HG03439 (cell line): ENCODE results near the gene DGCR6.
"Not testable (repeated sequence)": the region's sequence is repeated elsewhere in the genome, so short reads cannot be mapped to it uniquely, and the experiment has no call there.

Experiments used
- ATAC-seq: cut with Tn5 transposase; IDR thresholded peaks from one replicate; pipeline ENCODE4 v1.9.1; 2021; ENCODE audit warnings: mild to moderate bottlenecking, moderate library complexity; ENCODE audit not compliant: unreplicated experiment

Gene DGCR6

GRCh38 chr22:18929459-18929858 lies 23.3 kb downstream of the DGCR6 start:
- ATAC-seq = no peak

DNA sequence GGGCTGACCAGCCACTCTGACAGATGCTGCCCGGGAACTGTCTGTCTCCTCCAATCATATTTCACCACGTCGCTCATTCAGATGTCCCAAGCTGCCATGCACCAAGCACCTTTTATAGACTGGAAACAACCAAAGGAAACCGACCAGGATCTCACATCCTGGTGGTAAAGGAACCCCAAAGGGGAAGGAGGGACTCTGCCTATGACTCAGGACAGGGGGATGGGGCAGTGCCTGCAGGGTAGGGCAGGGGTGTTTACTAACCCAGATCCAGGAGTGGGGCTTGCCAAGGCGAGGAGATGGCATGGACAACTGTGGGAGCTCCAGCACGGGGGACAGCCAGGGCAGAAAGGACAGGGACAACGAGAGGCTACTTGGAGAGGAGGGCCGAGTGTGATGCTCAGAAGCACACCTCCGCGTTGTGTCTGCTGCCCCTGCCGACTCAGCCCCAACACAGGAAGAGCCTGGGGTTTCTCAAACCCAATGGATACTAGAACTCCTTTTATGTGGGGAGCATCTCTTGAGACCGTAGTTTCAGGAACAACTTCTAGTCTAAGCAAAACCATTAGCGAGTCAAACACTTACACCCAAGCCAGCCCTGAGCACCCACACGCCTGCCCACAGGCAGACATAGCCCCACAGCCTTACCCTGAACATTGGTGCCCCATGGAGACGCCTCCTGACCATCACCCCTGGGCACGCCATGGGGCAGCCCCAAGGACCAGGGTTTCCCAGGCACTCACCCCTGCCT lies 26.0 kb downstream of the DGCR6 start:
- ATAC-seq = no peak

DNA sequence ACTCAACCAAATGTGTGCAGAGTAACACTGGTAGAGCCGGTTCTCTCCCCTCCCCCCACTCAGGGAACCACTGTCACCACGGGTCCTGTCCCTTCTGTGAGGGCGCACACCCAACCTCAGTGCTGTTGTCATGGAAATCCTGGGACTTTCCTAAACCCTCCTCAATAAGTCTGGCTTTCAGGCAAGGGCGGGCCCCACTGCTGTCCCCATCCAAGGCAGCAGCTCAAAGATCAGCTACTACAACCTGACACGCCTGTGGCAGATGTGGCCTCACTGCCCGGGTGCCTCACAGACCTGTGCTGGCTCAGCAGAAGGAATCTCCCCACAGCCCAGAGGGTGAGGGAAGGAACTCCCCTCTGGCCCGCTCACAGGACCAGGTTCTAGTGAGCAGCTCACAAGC lies 27.8 kb downstream of the DGCR6 start:
- ATAC-seq = no peak

DNA sequence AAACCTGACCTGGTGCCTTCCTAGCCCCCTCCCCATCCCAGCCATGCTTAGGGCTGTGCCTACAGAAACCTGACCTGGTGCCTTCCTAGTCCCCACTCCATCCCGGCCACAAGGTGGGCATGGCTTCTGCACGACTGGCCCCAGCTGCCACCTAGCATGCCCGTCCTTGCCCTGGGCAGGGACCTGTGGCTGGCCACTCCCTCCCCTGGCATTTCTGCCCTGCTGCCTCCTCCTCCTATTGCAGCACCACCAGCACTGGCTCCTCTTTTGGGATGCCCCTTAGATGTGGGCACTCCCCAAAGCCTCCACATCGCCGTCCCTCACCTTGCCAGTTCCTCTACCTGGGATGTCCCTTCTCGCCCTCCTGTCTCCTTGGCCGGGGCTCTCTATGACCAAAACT lies 28.6 kb downstream of the DGCR6 start:
- ATAC-seq = not testable (repeated sequence)

DNA sequence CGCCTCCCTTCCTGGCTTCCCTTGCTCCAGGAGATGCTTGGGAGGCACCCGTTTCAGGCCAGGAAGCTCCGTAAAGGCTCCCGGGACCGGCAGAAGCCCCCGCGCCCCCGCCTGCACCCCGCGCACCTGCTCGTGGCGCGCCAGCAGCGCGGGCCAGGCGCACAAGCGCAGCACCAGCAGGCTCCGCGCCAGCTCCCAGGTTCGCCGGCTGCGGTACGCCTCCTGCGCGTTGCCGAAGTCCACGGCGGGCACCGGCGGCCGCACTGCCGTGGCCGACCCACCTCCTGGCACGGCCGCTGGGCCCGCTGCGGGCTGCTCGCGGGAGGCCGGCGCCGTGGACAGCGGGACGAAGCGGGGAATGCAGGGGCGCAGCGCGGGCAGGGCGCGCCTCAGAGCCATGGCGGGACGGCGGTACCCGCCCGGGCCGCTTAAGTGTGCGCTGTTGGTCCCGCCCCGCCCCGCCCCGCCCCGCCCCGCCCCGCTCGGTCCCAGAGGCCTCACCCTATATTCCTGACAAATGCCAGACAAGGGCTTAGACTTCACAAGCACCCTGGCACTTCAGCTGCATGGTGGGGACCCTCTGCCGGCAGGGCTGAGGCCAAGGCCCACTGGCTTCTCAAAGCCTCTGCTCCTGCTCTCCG lies 29.9 kb downstream of the DGCR6 start, which contains the start of gene PRODH:
PRODH (minus strand) TSS at position 405 of the 641 bp plus-strand sequence; CDS start at position 399, 6 bp downstream.
- ATAC-seq = no peak

DNA sequence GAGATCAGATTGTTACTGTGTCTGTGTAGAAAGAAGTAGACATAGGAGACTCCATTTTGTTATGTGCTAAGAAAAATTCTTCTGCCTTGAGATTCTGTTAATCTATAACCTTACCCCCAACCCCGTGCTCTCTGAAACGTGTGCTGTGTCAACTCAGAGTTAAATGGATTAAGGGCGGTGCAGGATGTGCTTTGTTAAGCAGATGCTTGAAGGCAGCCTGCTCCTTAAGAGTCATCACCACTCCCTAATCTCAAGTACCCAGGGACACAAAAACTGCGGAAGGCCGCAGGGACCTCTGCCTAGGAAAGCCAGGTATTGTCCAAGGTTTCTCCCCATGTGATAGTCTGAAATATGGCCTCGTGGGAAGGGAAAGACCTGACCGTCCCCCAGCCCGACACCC lies 32.6 kb downstream of the DGCR6 start:
- ATAC-seq = not testable (repeated sequence)

DNA sequence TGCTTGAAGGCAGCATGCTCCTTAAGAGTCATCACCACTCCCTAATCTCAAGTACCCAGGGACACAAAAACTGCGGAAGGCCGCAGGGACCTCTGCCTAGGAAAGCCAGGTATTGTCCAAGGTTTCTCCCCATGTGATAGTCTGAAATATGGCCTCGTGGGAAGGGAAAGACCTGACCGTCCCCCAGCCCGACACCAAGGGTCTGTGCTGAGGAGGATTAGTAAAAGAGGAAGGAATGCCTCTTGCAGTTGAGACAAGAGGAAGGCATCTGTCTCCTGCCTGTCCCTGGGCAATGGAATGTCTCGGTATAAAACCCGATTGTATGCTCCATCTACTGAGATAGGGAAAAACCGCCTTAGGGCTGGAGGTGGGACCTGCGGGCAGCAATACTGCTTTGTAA lies 41.0 kb downstream of the DGCR6 start:
- not testable (repeated sequence) for ATAC-seq

DNA sequence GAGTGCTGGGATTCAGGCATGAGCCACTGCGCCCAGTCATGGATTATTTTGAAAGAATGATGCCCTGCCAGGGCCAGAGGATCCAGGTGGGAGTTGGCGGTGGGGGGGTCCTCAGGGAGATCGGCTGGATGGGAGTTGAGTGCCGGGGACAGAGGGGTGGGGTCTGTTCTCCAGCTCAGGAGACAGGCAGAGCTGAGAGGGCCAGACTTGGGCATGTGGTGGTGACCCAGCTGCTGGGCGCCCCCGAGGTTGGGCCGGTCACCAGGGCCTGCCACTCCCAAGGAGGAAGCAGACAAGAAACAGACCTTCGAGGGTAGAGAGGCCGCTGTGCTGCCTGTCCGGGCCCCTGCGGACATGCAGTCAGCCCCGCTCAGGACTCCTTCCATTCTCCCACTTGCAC lies 41.8 kb downstream of the DGCR6 start:
- ATAC-seq = no peak

DNA sequence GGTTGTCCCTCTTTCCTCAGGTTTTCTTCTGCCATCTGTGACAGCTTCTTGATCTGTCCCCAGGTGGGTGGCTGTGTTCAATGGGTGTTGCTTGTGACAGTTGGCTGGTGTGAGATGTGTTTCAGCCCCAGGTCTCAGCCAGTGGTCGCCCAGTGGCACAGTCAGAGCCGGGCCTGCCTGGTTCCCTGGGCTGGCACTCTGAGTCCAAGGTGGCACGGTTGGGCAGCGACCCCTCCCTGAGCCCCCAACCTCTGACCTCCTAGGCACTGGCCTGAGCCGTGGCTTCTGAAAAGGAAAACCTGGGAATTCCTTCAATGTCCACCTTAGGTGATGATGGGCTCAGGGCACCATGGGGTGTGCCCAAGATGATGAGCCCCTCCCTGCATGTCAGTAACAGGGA lies 44.0 kb downstream of the DGCR6 start:
- no peak for ATAC-seq

- no peak for ATAC-seq
Observed at GRCh38 chr22:18952022-18952421, 45.9 kb downstream of the DGCR6 start.

- ATAC-seq = not testable (repeated sequence)
Observed at GRCh38 chr22:18953128-18953527, 47.0 kb downstream of the DGCR6 start.

DNA sequence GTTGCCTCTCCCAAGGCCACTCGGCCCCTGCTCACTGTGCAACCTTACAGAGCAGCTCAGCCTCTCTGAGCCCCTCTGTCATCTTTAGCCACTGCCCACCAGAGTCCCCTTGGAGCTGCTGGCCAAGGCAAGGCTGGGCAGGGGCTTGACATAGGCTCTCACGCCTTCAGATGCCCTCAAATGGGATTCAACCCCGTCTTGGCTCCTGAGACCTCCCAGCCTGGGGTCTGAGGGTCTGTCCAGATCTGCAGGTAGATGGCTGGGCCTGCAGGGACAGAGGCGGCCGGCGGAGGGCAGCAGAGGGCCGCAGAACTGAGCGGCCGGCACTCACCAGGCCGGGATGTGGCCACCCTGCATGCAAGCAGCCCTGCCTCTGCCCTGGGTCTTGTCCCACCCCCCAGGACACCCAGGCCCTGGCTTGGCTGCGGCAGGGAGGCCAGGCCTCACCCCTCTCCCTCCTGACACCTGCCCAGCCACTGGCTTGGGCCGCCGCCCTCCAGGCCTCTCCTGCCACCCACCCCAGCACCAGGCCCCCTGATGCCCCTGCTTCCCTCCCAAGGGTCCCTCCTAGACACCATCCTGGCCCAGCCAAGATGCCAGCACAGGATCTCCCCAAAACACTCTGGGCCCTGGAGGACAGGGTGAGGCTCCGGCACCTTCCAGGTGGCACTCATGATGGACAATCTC lies 48.3 kb downstream of the DGCR6 start:
- not testable (repeated sequence) for ATAC-seq

DNA sequence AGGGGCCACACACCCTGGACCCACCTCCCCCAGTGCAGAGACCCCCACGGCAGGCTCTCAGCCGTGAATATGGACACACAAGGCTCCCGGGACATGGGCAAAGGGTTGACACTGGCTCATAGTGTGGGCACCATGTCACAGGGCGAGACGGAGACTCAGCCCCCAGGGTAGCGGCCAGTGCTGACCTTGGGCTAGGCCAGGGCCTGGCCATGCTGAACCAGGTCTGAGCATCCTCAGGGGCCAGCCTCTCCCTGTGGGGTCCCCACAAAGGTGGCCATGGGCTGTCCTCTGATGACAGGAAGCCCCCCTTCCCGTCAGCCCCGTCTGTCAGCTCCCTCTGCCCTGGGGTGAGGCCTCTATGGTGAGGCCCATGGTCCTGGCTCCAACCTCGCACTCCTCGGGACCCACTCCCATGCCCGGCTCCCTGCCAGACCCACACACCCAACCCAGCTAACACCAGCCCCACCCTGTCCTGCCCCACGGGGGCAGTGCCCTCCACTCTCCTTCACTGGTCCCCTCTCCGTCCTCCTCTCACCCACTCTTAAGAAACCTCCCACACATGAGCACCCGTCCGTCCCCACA lies 49.0 kb downstream of the DGCR6 start:
- ATAC-seq = no peak

DNA sequence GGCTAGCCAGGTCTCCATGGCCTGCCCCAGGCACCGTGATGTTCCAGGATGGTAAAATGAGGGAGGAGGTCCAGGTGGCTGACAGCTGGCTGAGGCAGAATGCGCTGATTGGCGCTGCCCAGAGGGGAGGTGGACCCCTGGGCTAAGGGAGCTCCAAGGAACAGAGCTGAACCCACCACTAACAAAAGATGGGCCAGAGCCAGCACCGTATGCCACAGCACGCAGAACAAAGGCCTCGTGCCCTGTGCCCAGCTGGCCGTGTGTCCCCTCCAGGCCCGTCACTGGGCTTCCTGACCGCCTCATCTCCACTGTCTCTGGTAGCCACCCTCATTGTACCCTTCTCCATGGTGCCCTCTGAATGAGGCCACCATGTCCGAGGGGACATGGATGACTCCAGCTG lies 49.6 kb downstream of the DGCR6 start:
- no peak for ATAC-seq

GRCh38 chr22:18956121-18956895 lies 50.2 kb downstream of the DGCR6 start:
- ATAC-seq = not testable (repeated sequence)

DNA sequence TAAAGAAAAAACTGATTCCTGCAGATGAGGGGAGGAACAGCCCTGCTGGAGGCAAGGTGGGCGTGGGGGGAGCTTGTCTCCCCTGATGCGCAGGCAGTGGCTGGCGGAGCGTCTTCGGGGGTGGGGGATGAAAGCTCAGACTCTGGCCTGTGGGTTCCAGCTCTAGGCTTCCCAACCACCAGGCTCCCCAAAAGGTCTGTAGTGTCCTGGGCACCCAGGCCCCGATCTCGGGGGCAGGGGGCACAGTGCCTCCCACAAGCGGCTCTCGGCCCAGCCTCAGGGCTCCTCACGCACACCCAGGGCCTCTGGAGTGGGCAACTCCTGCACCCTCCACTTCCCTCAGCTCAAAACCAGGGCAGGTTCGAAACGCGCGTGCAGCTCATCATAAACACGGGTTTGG lies 50.8 kb downstream of the DGCR6 start:
- ATAC-seq = not testable (repeated sequence)

- ATAC-seq = not testable (repeated sequence)
Observed at GRCh38 chr22:18957621-18958320, 51.7 kb downstream of the DGCR6 start.

GRCh38 chr22:18958321-18958705 lies 52.2 kb downstream of the DGCR6 start:
- not testable (repeated sequence) for ATAC-seq

- ATAC-seq = not testable (repeated sequence)
Observed at GRCh38 chr22:18958738-18959137, 52.6 kb downstream of the DGCR6 start.

- ATAC-seq = not testable (repeated sequence)
Observed at GRCh38 chr22:18959266-18959665, 53.1 kb downstream of the DGCR6 start.
